Activated CD8-positive, alpha-beta memory T cell treated with anti-CD3 and anti-CD28 coated beads, Interleukin-2, amount 50 U/mL, for 1 hour (primary cell): Measurements from ENCODE around the gene PTPRM.

Experiments
- DNase-seq: peaks from one replicate; pipeline ENCODE4 v3.0.0-alpha.2; 2020; ENCODE audit errors: extremely low read depth

Gene PTPRM

GRCh38 chr18:7669361-7669760, 102.2 kb downstream of the PTPRM start:
- no peak for DNase-seq

GRCh38 chr18:7671105-7671504, 104.0 kb downstream of the PTPRM start:
- no peak for DNase-seq

DNA sequence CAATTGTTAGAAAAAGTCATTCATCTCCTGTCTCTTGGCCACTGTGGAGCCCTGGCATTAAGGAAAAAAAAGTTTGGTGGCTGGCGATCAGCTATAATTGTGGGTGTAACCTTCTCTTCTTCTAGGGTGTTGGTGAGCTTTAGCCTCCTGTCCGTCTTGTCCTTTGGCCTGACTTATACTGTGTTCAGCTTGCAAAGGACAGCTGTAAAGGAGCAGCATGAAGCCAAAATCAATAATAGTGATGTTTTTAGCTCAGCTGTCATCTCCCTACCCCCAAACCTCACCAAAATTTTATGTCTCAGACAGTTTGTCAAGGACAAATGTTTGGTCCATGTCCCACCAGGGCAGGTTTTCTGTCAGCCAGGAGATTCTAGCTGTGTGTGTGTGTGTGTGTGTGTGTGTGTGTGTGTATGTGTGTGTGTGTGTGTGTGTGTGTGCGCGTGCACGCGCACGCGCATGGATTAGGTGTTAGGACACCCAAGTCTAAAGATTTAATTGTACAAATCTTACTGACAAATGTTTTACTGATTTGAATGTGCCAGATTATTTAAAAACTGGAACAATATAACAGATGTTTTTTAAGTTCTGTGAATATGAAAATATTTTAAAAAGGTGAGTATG, 109.2 kb downstream of the PTPRM start:
- DNase-seq, result no peak

DNA sequence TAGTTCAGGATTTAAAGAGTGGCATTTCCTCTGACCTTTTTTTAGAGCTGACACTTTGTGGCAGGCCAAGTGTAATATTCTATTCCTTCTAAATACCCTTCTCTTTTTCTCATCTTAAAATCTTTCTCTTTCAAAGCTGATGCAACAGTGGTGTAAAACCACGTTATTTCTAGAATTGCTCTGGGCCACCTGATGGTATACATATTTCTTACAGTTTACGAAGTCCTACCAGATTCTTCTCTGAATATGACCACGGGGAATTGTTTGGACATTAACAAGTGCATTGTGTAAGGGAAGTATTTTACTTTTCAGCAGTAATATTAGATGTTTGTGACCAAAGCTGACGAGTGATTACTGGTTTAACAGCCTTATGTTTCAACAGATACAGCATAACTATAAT, 109.9 kb downstream of the PTPRM start:
- DNase-seq, result no peak

GRCh38 chr18:7677424-7677823, 110.3 kb downstream of the PTPRM start:
- no peak for DNase-seq

DNA sequence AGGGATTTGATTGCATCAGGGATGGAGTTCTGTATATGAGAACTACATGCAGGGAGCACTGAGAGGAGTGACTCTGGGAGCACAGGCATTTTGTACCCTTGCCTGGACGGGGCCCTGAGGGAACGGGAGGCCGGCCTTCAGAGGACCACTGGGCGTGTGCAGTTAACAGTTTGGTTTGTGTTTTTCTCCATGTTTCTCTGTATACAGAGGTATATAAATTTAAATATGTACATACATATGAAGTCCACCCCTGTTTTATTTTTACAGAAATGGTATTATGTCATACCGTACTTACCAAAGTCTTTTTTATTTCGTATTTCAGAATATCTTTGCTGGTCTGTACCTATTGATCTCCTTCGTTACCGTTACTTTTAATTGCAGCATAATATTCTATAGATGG, 111.3 kb downstream of the PTPRM start:
- DNase-seq, result no peak

DNA sequence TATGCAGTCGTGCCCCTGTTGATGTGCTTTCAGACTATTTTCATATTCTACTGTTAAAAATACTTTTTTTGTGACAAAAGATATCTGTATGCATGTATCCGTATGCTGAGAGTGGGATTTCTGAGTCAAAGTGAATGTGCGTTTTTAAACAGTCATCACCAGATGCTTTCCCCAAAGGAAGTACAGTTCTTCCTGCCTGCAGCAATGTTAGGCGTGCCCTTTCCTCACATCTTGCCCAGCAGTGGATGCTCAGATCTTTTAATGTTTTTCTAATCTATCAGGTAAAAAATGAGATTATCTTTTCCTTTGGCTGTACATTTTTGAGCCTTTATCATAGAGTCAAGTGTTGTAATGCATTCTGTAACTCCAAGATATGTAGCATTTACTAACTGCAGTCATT, 111.7 kb downstream of the PTPRM start:
- no peak for DNase-seq

- no peak for DNase-seq
Measured at GRCh38 chr18:7681298-7681697, 114.2 kb downstream of the PTPRM start.

DNA sequence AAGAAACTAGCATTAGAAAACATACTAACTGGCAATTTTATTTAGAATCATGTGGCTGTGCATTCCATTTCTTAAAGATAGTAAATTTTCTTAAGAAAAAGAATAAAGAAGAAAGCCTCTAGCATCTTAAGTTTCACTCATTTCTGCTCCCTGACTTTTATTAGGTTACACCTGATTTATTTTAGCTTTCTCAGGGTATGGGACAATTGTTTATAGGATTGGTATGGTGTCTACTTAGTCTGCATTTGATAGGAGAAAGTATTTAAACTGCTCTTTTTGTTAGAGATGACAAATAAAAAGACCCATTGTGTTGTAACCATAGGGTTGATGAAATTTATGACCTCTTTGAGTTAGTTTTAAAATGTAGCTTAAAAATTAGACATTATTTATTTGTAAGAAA, 115.2 kb downstream of the PTPRM start:
- no peak for DNase-seq

DNA sequence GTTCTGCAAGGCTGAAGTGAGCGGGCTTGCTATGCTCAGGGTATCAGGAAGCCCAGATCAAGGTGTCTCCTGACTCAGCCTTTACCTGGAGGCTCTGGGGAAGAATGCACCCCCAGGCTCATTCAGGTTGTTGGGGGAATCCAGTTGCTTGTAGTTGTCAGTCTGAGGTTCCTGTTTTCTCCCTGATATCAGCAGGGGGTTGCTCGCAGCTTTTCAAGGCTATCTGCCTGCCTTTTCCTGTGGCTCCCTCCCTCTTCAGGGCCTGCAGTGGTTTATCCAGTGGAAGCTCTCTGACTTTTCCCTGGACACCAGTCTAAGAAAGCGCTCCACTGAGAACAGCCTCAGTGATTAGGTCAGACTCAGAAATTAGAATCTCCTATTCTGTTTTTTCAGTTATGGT, 116.6 kb downstream of the PTPRM start:
- no peak for DNase-seq

GRCh38 chr18:7684357-7684756, 117.2 kb downstream of the PTPRM start:
- DNase-seq, result no peak

- DNase-seq, result no peak
Measured at GRCh38 chr18:7684966-7685365, 117.8 kb downstream of the PTPRM start.

GRCh38 chr18:7686278-7686677, 119.2 kb downstream of the PTPRM start:
- DNase-seq, result no peak

GRCh38 chr18:7688580-7688979, 121.5 kb downstream of the PTPRM start:
- DNase-seq, result no peak

- DNase-seq, result no peak
Measured at GRCh38 chr18:7691206-7691605, 124.1 kb downstream of the PTPRM start.

- DNase-seq, result no peak
Measured at GRCh38 chr18:7696780-7697179, 129.7 kb downstream of the PTPRM start.

- no peak for DNase-seq
Measured at GRCh38 chr18:7697306-7697705, 130.2 kb downstream of the PTPRM start.

- DNase-seq, result no peak
Measured at GRCh38 chr18:7711495-7711894, 144.4 kb downstream of the PTPRM start.

- no peak for DNase-seq
Measured at GRCh38 chr18:7720395-7720794, 153.3 kb downstream of the PTPRM start.

DNA sequence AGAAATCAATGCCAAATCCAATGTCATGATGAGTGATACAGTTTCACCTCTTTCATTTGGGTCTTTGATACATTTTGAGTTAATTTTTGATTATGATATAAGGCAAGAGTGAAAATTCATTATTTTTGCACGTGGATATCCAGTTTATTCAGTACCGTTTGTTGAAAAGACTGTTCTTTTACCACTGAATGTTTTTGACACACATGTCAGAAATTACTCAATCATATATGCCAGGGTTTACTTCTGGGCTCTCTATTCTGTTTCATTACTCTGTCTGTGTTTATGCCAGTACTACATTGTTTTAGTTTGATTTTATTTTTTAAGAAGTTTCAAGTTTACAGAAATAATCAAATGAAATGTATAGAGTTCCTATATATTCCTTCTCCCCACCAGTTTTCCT, 154.4 kb downstream of the PTPRM start:
- no peak for DNase-seq

- DNase-seq, result no peak
Measured at GRCh38 chr18:7722955-7723354, 155.8 kb downstream of the PTPRM start.

- DNase-seq, result no peak
Measured at GRCh38 chr18:7723558-7723957, 156.4 kb downstream of the PTPRM start.

- DNase-seq, result no peak
Measured at GRCh38 chr18:7725473-7725872, 158.4 kb downstream of the PTPRM start.

GRCh38 chr18:7725897-7726296, 158.8 kb downstream of the PTPRM start:
- no peak for DNase-seq

GRCh38 chr18:7726522-7726921, 159.4 kb downstream of the PTPRM start:
- no peak for DNase-seq
